Measurements from ENCODE around the gene JUP.
A peak's percentile ranks its signal among the peaks of the same experiment; 100 is the strongest.

The JUP gene

GRCh38 chr17:41705271-41705991 is 81.1 kb downstream of the JUP start:
- ATAC-seq, result no peak
- H3K4me1 Mint-ChIP-seq, result peaks cover 2% of the 10 kb centered on the region
- DNase-seq, result no peak
- peaks cover 16% of the 10 kb centered on the region for H3K27me3 Mint-ChIP-seq
- H3K27ac Mint-ChIP-seq, result peak overlapping the region in 1 of 2 donors; percentile 49
- H3K4me3 Mint-ChIP-seq, result no peak overlapping the region
- H3K9me3 Mint-ChIP-seq, result no peaks in the 10 kb centered on the region
